ENCODE results near the gene SRCIN1. TPM values are rescaled to one million over a fixed set of nuclear protein-coding genes. Genes with fewer than 3 reads are reported as not detected.

Gene SRCIN1
- total RNA-seq, 1 donor from 2014 or later, result 0.05 TPM

GRCh38 chr17:38563362-38564253, 42.1 kb downstream of the SRCIN1 start:
- no peaks in the 10 kb centered on the region for H3K9me3 Mint-ChIP-seq (ENCODE audit: unreplicated experiment)
- H3K27me3 Mint-ChIP-seq (ENCODE audit: unreplicated experiment), result peaks cover 80% of the 10 kb centered on the region
- H3K27ac Mint-ChIP-seq (ENCODE audit: unreplicated experiment), result no peak overlapping the region
- no peak for TF ChIP-seq CTCF (IDR thresholded peaks at IDR 0.05)
- H3K4me3 Mint-ChIP-seq (ENCODE audit: unreplicated experiment), result no peak overlapping the region
- peaks cover 13% of the 10 kb centered on the region for H3K4me1 Mint-ChIP-seq (ENCODE audit: unreplicated experiment)
- H3K36me3 Mint-ChIP-seq (ENCODE audit: unreplicated experiment), result no peaks in the 10 kb centered on the region
- DNase-seq (ENCODE audit: extremely low spot score, unreplicated experiment), result no peak

GRCh38 chr17:38562903-38563302, 42.8 kb downstream of the SRCIN1 start:
- Mint-ChIP-seq H3K4me1 (ENCODE audit: unreplicated experiment) (peaks cover 10% of the 10 kb centered on the region), H3K27me3 (ENCODE audit: unreplicated experiment) (peaks cover 75% of the 10 kb centered on the region), H3K4me3 (ENCODE audit: unreplicated experiment) (no peak overlapping the region), H3K36me3 (ENCODE audit: unreplicated experiment) (no peaks in the 10 kb centered on the region), H3K9me3 (ENCODE audit: unreplicated experiment) (no peaks in the 10 kb centered on the region), H3K27ac (ENCODE audit: unreplicated experiment) (no peak overlapping the region)
- TF ChIP-seq CTCF (IDR thresholded peaks at IDR 0.05), result no peak
- no peak for DNase-seq (ENCODE audit: extremely low spot score, unreplicated experiment)

GRCh38 chr17:38562215-38562569, 43.6 kb downstream of the SRCIN1 start:
- Mint-ChIP-seq H3K36me3 (ENCODE audit: unreplicated experiment) (no peaks in the 10 kb centered on the region), H3K4me3 (ENCODE audit: unreplicated experiment) (no peak overlapping the region), H3K4me1 (ENCODE audit: unreplicated experiment) (peaks cover 14% of the 10 kb centered on the region), H3K9me3 (ENCODE audit: unreplicated experiment) (no peaks in the 10 kb centered on the region), H3K27me3 (ENCODE audit: unreplicated experiment) (peaks cover 69% of the 10 kb centered on the region), H3K27ac (ENCODE audit: unreplicated experiment) (no peak overlapping the region)
- no peak for DNase-seq (ENCODE audit: extremely low spot score, unreplicated experiment)
- no peak for TF ChIP-seq CTCF (IDR thresholded peaks at IDR 0.05)

- H3K9me3 Mint-ChIP-seq (ENCODE audit: unreplicated experiment), result no peaks in the 10 kb centered on the region
- no peak overlapping the region for H3K27ac Mint-ChIP-seq (ENCODE audit: unreplicated experiment)
- peaks cover 14% of the 10 kb centered on the region for H3K4me1 Mint-ChIP-seq (ENCODE audit: unreplicated experiment)
- H3K4me3 Mint-ChIP-seq (ENCODE audit: unreplicated experiment), result no peak overlapping the region
- peaks cover 64% of the 10 kb centered on the region for H3K27me3 Mint-ChIP-seq (ENCODE audit: unreplicated experiment)
- H3K36me3 Mint-ChIP-seq (ENCODE audit: unreplicated experiment), result no peaks in the 10 kb centered on the region
- no peak for DNase-seq (ENCODE audit: extremely low spot score, unreplicated experiment)
- no peak for TF ChIP-seq CTCF (IDR thresholded peaks at IDR 0.05)
These were observed 44.1 kb downstream of the SRCIN1 start for GRCh38 chr17:38561416-38562214.

All from osteocyte (in vitro differentiated cells).